ENCODE data around the gene ADH4. TPM values are rescaled to one million over a fixed set of nuclear protein-coding genes. Genes with fewer than 3 reads are reported as not detected.
"Not testable (repeated sequence)": the region's sequence is repeated elsewhere in the genome, so short reads cannot be mapped to it uniquely, and the experiment has no call there.

Gene ADH4
- not detected in 2 replicates for total RNA-seq (2022)
- Bru-seq, nascent RNA: not detected
- not detected for BruChase-seq, experiment 1, labeled RNA remaining after a 6-hour chase
- not detected for BruChase-seq, experiment 2, labeled RNA remaining after a 2-hour chase
- long read RNA-seq: 0 reads

DNA sequence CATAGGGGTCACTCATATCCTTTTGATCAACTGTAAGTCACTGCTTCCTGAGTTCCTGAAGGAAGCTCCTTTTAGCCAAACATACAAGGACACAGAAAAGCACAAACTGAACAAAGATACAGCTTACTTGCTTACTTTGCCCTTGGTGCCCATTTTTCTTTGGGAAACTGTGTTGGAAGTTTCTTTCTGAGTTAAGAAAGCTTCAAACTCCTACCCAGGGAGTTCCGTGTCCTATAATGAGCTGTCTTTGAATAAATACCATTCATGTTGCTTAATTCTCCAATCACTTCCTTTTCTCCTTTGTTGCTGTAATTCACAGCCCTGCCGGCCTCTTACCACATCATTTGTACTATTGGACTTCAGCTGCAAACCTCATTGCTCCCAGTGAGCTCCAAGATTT is at the start of gene ADH4:
Gene ADH4, minus strand, starts transcription at position 228 of the 400 bp plus-strand sequence. Its CDS starts 75 bp downstream, at position 153.
- H3K4me1 Mint-ChIP-seq (ENCODE audit: low read depth, unreplicated experiment): no peaks in the 10 kb centered on the region
- no peaks in the 10 kb centered on the region for H3K36me3 Mint-ChIP-seq (ENCODE audit: insufficient read depth, unreplicated experiment)
- TF ChIP-seq CTCF (IDR thresholded peaks at IDR 0.05; ENCODE audit: unreplicated experiment): no peak
- no peak within 1 kb of the TSS for H3K4me3 Mint-ChIP-seq (ENCODE audit: low read depth, unreplicated experiment)
- intact Hi-C loops (cut with micrococcal nuclease; ENCODE audit: unreplicated experiment): no loop called here
- no peaks in the 10 kb centered on the region for H3K9me3 Mint-ChIP-seq (ENCODE audit: low read depth, unreplicated experiment)
- no TSS peak for BruUV-seq (replicated peaks)
- CTCF ChIA-PET: no interaction called here
- no peak within 1 kb of the TSS for H3K27ac Mint-ChIP-seq (ENCODE audit: unreplicated experiment)
- H3K27me3 Mint-ChIP-seq (ENCODE audit: unreplicated experiment): no peaks in the 10 kb centered on the region
- no peak for DNase-seq

GRCh38 chr4:99190336-99190735 is 46.2 kb upstream of the ADH4 start:
- Mint-ChIP-seq H3K4me1 (ENCODE audit: low read depth, unreplicated experiment) (no peaks in the 10 kb centered on the region), H3K27ac (ENCODE audit: unreplicated experiment) (no peak overlapping the region), H3K36me3 (ENCODE audit: insufficient read depth, unreplicated experiment) (no peaks in the 10 kb centered on the region), H3K4me3 (ENCODE audit: low read depth, unreplicated experiment) (no peak overlapping the region), H3K27me3 (ENCODE audit: unreplicated experiment) (no peaks in the 10 kb centered on the region), H3K9me3 (ENCODE audit: low read depth, unreplicated experiment) (no peaks in the 10 kb centered on the region)
- DNase-seq: no peak
- CTCF ChIA-PET: no interaction called here
- intact Hi-C loops (cut with micrococcal nuclease; ENCODE audit: unreplicated experiment): no loop called here
- no TSS peak for BruUV-seq (replicated peaks)
- no peak for TF ChIP-seq CTCF (IDR thresholded peaks at IDR 0.05; ENCODE audit: unreplicated experiment)

DNA sequence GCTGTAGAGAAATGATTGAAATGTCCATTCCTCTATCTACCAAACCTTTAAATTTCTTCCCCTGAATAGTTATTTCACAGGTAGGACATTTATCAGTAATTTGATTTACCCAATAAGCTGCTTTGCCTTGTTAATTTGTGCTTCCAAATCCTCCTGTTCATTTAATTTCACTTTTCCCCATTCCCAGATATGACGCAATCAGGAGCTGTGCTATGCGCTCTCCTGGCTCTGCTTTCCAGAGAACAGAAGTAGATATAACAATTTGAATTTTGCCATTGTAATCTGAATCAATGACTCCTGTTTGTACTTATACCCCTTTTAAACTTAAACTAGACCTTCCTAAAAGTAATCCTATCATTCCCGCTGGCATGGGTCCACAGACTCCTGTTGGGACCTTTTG is 45.8 kb upstream of the ADH4 start:
- intact Hi-C loops (cut with micrococcal nuclease; ENCODE audit: unreplicated experiment); H3K27me3 Mint-ChIP-seq (ENCODE audit: unreplicated experiment); BruUV-seq (replicated peaks); DNase-seq; H3K9me3 Mint-ChIP-seq (ENCODE audit: low read depth, unreplicated experiment); H3K27ac Mint-ChIP-seq (ENCODE audit: unreplicated experiment); CTCF ChIA-PET; H3K4me3 Mint-ChIP-seq (ENCODE audit: low read depth, unreplicated experiment); H3K4me1 Mint-ChIP-seq (ENCODE audit: low read depth, unreplicated experiment); H3K36me3 Mint-ChIP-seq (ENCODE audit: insufficient read depth, unreplicated experiment): not testable (repeated sequence)

- no TSS peak for BruUV-seq (replicated peaks)
- CTCF ChIA-PET: no interaction called here
- no peak overlapping the region for H3K27ac Mint-ChIP-seq (ENCODE audit: unreplicated experiment)
Measured at GRCh38 chr4:99186029-99186428, 41.9 kb upstream of the ADH4 start.

More at GRCh38 chr4:99186029-99186428, 41.9 kb upstream of the ADH4 start:
- Mint-ChIP-seq H3K9me3 (ENCODE audit: low read depth, unreplicated experiment) (no peaks in the 10 kb centered on the region), H3K36me3 (ENCODE audit: insufficient read depth, unreplicated experiment) (no peaks in the 10 kb centered on the region), H3K27me3 (ENCODE audit: unreplicated experiment) (no peaks in the 10 kb centered on the region), H3K4me1 (ENCODE audit: low read depth, unreplicated experiment) (no peaks in the 10 kb centered on the region), H3K4me3 (ENCODE audit: low read depth, unreplicated experiment) (no peak overlapping the region)
- TF ChIP-seq CTCF (IDR thresholded peaks at IDR 0.05; ENCODE audit: unreplicated experiment): no peak
- no peak for DNase-seq
- intact Hi-C loops (cut with micrococcal nuclease; ENCODE audit: unreplicated experiment): no loop called here

Measured in Calu3 (cell line).